Cardiac fibroblast (primary cell): ENCODE measurements around the gene CDC42EP3.
A peak's percentile ranks its signal among the peaks of the same experiment; 100 is the strongest.

Experiments used
- DNase-seq, 2 donors: peaks; one replicate each; pipeline versions ENCODE4 v3.0.0 to v3.0.0-alpha.2; 2010; ENCODE audit warnings: low read depth in 2 of 2
- H3K4me3 ChIP-seq, 2 donors: replicated peaks in 1 of 2; 1 replicate in 1 of 2; 2 replicates in 1 of 2; pipeline ENCODE4 v1.5.1; 2011; ENCODE audit warnings: low read depth in 2 of 2, low read length in 2 of 2, mild to moderate bottlenecking in 2 of 2, moderate library complexity in 1 of 2
- TF ChIP-seq, protein P1 (sequence below): IDR thresholded peaks from one replicate; pipeline ENCODE4 v1.5.1; 2011; ENCODE audit warnings: low read depth, mild to moderate bottlenecking, low read length, inconsistent platforms

CDC42EP3 gene

GRCh38 chr2:37684809-37685208 is 13.4 kb upstream of the CDC42EP3 start:
- TF ChIP-seq, protein P1, sequence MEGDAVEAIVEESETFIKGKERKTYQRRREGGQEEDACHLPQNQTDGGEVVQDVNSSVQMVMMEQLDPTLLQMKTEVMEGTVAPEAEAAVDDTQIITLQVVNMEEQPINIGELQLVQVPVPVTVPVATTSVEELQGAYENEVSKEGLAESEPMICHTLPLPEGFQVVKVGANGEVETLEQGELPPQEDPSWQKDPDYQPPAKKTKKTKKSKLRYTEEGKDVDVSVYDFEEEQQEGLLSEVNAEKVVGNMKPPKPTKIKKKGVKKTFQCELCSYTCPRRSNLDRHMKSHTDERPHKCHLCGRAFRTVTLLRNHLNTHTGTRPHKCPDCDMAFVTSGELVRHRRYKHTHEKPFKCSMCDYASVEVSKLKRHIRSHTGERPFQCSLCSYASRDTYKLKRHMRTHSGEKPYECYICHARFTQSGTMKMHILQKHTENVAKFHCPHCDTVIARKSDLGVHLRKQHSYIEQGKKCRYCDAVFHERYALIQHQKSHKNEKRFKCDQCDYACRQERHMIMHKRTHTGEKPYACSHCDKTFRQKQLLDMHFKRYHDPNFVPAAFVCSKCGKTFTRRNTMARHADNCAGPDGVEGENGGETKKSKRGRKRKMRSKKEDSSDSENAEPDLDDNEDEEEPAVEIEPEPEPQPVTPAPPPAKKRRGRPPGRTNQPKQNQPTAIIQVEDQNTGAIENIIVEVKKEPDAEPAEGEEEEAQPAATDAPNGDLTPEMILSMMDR, result no peak
- DNase-seq, result no peak
- H3K4me3 ChIP-seq, result no peak overlapping the region

- peak in 1 of 2 donors; percentile 51 for DNase-seq
- TF ChIP-seq, protein P1, result no peak
These were observed 12.7 kb upstream of the CDC42EP3 start for GRCh38 chr2:37683921-37684780.

DNA sequence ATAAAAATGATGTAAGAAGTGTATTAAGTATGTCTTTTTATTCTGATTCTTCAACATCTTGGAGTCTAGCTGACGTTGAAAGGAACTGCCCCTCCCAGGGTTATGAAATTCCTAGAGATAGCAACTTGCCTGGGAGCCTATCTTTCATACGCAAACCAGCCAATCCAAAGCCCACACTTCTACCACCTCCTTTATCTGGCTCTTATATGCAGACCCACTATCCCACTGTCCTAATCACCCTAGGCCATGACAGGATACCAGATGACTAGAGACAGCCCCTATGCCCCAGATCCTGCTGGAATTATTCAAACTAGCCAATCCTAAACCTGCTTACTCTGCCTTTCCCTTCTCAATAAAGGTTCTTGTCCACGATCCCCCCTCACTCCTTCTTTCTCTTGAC is 11.8 kb upstream of the CDC42EP3 start:
- no peak overlapping the region for H3K4me3 ChIP-seq
- TF ChIP-seq, protein P1, result no peak
- DNase-seq, result peak in 1 of 2 donors; percentile 20

More at GRCh38 chr2:37683921-37684780, 12.7 kb upstream of the CDC42EP3 start:
- no peak overlapping the region for H3K4me3 ChIP-seq

DNA sequence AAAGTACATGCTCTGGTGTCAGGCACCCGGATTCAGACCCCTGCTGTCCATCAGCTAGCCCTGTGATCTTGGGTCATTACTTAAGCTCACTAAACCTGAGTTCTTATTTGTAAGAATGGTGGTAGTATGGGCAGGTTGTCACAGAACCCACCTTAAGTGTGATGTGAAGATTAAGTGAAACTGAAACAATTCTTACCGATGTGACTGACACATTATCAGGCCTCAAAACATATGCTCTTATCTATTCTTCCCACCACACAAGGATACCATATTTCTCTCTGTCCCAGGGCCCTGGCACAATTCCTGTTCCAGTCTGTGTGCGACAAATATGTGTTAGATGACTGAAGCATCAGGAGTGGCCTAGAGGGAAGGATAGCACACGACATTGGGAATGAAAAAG is 11.0 kb upstream of the CDC42EP3 start:
- H3K4me3 ChIP-seq, result no peak overlapping the region
- DNase-seq, result no peak
- TF ChIP-seq, protein P1, result no peak

- H3K4me3 ChIP-seq, result no peak overlapping the region
- no peak for DNase-seq
- TF ChIP-seq, protein P1, result no peak
These were observed 10.1 kb upstream of the CDC42EP3 start for GRCh38 chr2:37681587-37681986.

DNA sequence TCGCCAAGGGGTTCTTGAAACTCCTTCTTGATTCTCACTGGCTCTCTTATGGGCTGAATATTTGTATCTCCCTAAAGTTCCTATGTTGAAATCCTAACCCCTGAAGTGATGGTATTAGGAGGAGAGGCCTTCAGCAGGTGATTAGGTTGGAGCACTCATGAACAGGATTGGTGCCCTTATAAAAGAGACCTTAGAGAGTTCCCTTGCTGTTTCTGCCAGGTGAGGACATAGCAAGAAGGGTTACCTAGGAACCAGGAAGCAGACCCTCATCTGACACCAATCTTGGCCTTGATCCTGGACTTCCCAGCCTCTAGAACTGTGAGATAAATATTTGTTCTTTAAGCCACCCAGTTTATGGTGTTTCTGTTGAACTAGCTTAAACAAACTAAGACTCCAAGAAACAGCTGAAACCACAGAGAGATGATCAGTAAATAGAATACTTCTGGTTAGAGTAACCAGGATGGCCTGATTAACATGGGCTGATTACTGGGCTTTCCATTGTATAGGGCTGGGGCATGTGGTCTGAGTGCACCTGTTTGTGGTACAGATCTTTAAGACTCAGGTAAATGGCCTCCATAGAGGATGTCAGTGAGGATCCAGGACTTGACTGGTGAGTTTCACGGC is 7.7 kb upstream of the CDC42EP3 start:
- H3K4me3 ChIP-seq, result no peak overlapping the region
- no peak for DNase-seq
- TF ChIP-seq, protein P1, result no peak
